HCT116 (cell line): ENCODE results near the gene CNTN4. TPM values are rescaled to one million over a fixed set of nuclear protein-coding genes. Genes with fewer than 3 reads are reported as not detected.

Source experiments
- ATAC-seq: fragments of 200-7000 bp; cut with Tn5 transposase; 2 replicates; pipeline ENCODE4 v1.9.1; 2020; ENCODE audit warnings: mild to moderate bottlenecking, moderate library complexity
- BruUV-seq: library from RNA; stranded (reverse); fragments of 400-500 nt; replicated peaks from 2 replicates; lab custom pipeline; 2021; lab: Mats Ljungman, UMichigan
- CTCF ChIA-PET: fragments of 300-600 bp; sonication (Branson Sonifier 250); formaldehyde crosslinking; loops from one replicate; lab custom pipeline; 2021; ENCODE audit warnings: antibody characterized with exemption; lab: Charles Lee
- POLR2A ChIA-PET: fragments of 300-600, 350-600 bp; sonication (Branson Sonifier 250); formaldehyde crosslinking; loops from one replicate; lab custom pipeline; 2021; ENCODE audit warnings: antibody characterized with exemption; lab: Charles Lee
- RAD21 ChIA-PET, 2 experiments: fragments of 300-600 bp; sonication (Branson Sonifier 250); formaldehyde crosslinking; loops; one replicate each; lab custom pipeline; 2023; ENCODE audit warnings: low total read pairs in 2 of 2; ENCODE audit not compliant: uncharacterized antibody in 2 of 2, unreplicated experiment in 2 of 2, low non-redundant PET in 1 of 2; lab: Charles Lee
- DNase-seq: peaks from one replicate; pipeline ENCODE4 v3.0.0-alpha.2; 2010; ENCODE audit warnings: low read depth, low spot score
- H2AFZ ChIP-seq: fragments of 200-600 bp; shearing (Covaris generic), sonication (generic); 2 replicates; pipeline ENCODE4 v1.6.1; 2017; ENCODE audit warnings: low read depth, mixed run types, mixed read lengths, antibody characterized with exemption, low read length; ENCODE audit not compliant: poor library complexity, severe bottlenecking
- H3K27ac ChIP-seq: 2 replicates; pipeline ENCODE4 v1.5.1; 2012; ENCODE audit warnings: low read depth, low read length
- H3K27me3 ChIP-seq: fragments of 200-600 bp; sonication (generic); 2 replicates; pipeline ENCODE4 v1.6.1; 2016; ENCODE audit warnings: mixed run types, low read length, mixed read lengths; ENCODE audit not compliant: insufficient read depth
- H3K36me3 ChIP-seq, 2 experiments: fragments of 200-500 bp in 1 of 2; fragments of 200-600 bp in 1 of 2; sonication (Bioruptor generic) in 1 of 2; sonication (generic) in 1 of 2; 2 replicates each; pipeline versions ENCODE4 v1.5.1 to v1.6.1; 2014 to 2016; ENCODE audit warnings: low read length in 2 of 2, inconsistent platforms in 1 of 2, mixed read lengths in 1 of 2, mixed run types in 1 of 2; ENCODE audit not compliant: insufficient read depth in 2 of 2, control insufficient read depth in 1 of 2
- H3K4me1 ChIP-seq, 2 experiments: fragments of 200-600 bp in 1 of 2; sonication (generic) in 1 of 2; 2 replicates each; pipeline versions ENCODE4 v1.5.1 to v1.6.1; 2012 to 2017; ENCODE audit warnings: low read length in 2 of 2, inconsistent platforms in 1 of 2, mild to moderate bottlenecking in 1 of 2, mixed read lengths in 1 of 2, mixed run types in 1 of 2, moderate library complexity in 1 of 2; ENCODE audit not compliant: insufficient read depth in 2 of 2, control insufficient read depth in 1 of 2
- H3K4me2 ChIP-seq: fragments of 200-600 bp; sonication (generic); 2 replicates; pipeline ENCODE4 v1.6.1; 2017; ENCODE audit warnings: mixed run types, low read length, mixed read lengths
- H3K4me3 ChIP-seq, 2 experiments: fragments of 200-600 bp in 1 of 2; sonication (generic) in 1 of 2; replicated peaks in 1 of 2; 2 replicates each; pipeline ENCODE4 v1.5.1; 2011 to 2016; ENCODE audit warnings: low read length in 2 of 2, control low read depth in 1 of 2, low read depth in 1 of 2, mild to moderate bottlenecking in 1 of 2, mixed read lengths in 1 of 2, mixed run types in 1 of 2
- H3K79me2 ChIP-seq: fragments of 200-600 bp; sonication (generic); 2 replicates; pipeline ENCODE4 v1.6.1; 2017; ENCODE audit warnings: mild to moderate bottlenecking, mixed run types, low read length, moderate library complexity, mixed read lengths; ENCODE audit not compliant: insufficient read depth
- H3K9ac ChIP-seq: fragments of 200-600 bp; sonication (generic); 2 replicates; pipeline ENCODE4 v1.6.1; 2016; ENCODE audit warnings: low read length, mixed read lengths
- H3K9me2 ChIP-seq: fragments of 200-600 bp; sonication (generic), shearing (Covaris generic); 2 replicates; pipeline ENCODE4 v1.6.1; 2017; ENCODE audit warnings: mixed run types, mild to moderate bottlenecking, moderate library complexity; ENCODE audit not compliant: insufficient read depth
- H3K9me3 ChIP-seq, 2 experiments: fragments of 200-500 bp in 1 of 2; fragments of 200-600 bp in 1 of 2; sonication (Bioruptor generic) in 1 of 2; sonication (generic) in 1 of 2; 2 replicates each; pipeline ENCODE4 v1.6.1; 2014 to 2017; ENCODE audit warnings: low read length in 2 of 2, mixed read lengths in 2 of 2, inconsistent platforms in 1 of 2, low read depth in 1 of 2, mild to moderate bottlenecking in 1 of 2, mixed run types in 1 of 2, moderate library complexity in 1 of 2; ENCODE audit not compliant: control insufficient read depth in 1 of 2, insufficient read depth in 1 of 2
- H4K20me1 ChIP-seq: fragments of 200-600 bp; sonication (generic), shearing (Covaris generic); 2 replicates; pipeline ENCODE4 v1.6.1; 2017; ENCODE audit warnings: mixed run types, mild to moderate bottlenecking, moderate library complexity; ENCODE audit not compliant: insufficient read depth
- CBX3 ChIP-seq: IDR thresholded peaks from 2 replicates; pipeline ENCODE4 v1.6.1; 2012; ENCODE audit warnings: low read depth
- CEBPB ChIP-seq: IDR thresholded peaks from 2 replicates; pipeline ENCODE4 v1.6.1; 2012; ENCODE audit warnings: low read depth
- CTCF ChIP-seq, 3 experiments: fragments of 200-600 bp in 1 of 3; sonication (generic) in 1 of 3; IDR thresholded peaks in 2 of 3; conservative IDR thresholded peaks in 1 of 3; 2 replicates each; pipeline ENCODE4 v1.5.1; 2012 to 2017; ENCODE audit warnings: low read depth in 2 of 3, low read length in 2 of 3, antibody characterized with exemption in 1 of 3, borderline replicate concordance in 1 of 3, control low read depth in 1 of 3, mild to moderate bottlenecking in 1 of 3, mixed read lengths in 1 of 3, mixed run types in 1 of 3, moderate library complexity in 1 of 3; ENCODE audit not compliant: insufficient read depth in 1 of 3
- EGR1 ChIP-seq: IDR thresholded peaks from 2 replicates; pipeline ENCODE4 v1.6.1; 2012; ENCODE audit warnings: low read depth
- ELF1 ChIP-seq: IDR thresholded peaks from 2 replicates; pipeline ENCODE4 v1.6.1; 2012; ENCODE audit warnings: low read depth, borderline replicate concordance
- FOSL1 ChIP-seq: IDR thresholded peaks from 2 replicates; pipeline ENCODE4 v1.6.1; 2012; ENCODE audit warnings: low read depth
- POLR2A ChIP-seq: IDR thresholded peaks from 2 replicates; pipeline ENCODE4 v1.7.0; 2011; ENCODE audit warnings: borderline replicate concordance; ENCODE audit not compliant: insufficient read depth, insufficient read length; ENCODE audit errors: extremely low read depth
- POLR2AphosphoS5 ChIP-seq: IDR thresholded peaks from 2 replicates; pipeline ENCODE4 v1.6.1; 2011; ENCODE audit warnings: mild to moderate bottlenecking, low read depth, low read length, moderate library complexity
- RAD21 ChIP-seq: IDR thresholded peaks from 2 replicates; pipeline ENCODE4 v1.6.1; 2012; ENCODE audit warnings: low read depth, mild to moderate bottlenecking
- REST ChIP-seq: IDR thresholded peaks from 2 replicates; pipeline ENCODE4 v1.6.1; 2012; ENCODE audit warnings: low read depth
- SIN3A ChIP-seq: IDR thresholded peaks from 2 replicates; pipeline ENCODE4 v1.6.1; 2012; ENCODE audit warnings: low read depth
- SP1 ChIP-seq: IDR thresholded peaks from 2 replicates; pipeline ENCODE4 v1.6.1; 2012; ENCODE audit warnings: low read depth
- SRF ChIP-seq: IDR thresholded peaks from 2 replicates; pipeline ENCODE4 v1.6.1; 2012; ENCODE audit warnings: low read depth
- ZFX ChIP-seq: fragments of 450-650 bp; IDR thresholded peaks from 2 replicates; pipeline ENCODE4 v1.6.1; 2017
- ZNF274 ChIP-seq: fragments of 200-500 bp; sonication (Bioruptor generic); IDR thresholded peaks from 2 replicates; pipeline ENCODE4 v1.6.1; 2014; ENCODE audit warnings: mild to moderate bottlenecking, low read depth, low read length, inconsistent platforms
- intact Hi-C: fragments of 100-400 bp; cut with micrococcal nuclease; formaldehyde crosslinking; loops from 2 replicates; pipeline ENCODE4 v1.10.0; 2022
- total RNA-seq: library from RNA; stranded (reverse); gene quantifications from one replicate; pipeline ENCODE4 v1.2.1, GENCODE V29; 2021; ENCODE audit not compliant: unreplicated experiment
- TF ChIP-seq, protein P1 (sequence below): IDR thresholded peaks from 2 replicates; pipeline ENCODE4 v1.6.1; 2012

Gene CNTN4
- total RNA-seq, 1 experiment from 2014 or later = not detected

DNA sequence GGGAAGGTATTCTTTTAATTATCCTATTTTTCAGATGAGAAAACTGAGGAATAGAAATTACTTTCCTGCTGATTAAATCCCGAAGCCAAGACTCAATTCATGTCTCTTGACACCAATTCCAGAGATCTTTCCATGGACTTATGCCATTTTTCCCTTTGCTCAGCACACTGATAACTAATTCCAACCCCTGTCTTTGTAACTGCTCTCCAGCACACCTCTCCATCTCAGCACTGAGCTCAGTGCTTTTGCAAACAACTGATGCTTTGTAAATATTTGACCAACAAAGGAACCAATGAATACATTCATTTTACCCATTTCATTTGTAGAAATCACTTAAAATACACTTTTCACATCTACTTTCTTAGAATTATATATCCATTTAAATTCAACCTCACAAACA, 762.5 kb downstream of the CNTN4 start:
- DNase-seq = no peak
- CTCF ChIA-PET = no interaction called here
- no peaks in the 10 kb centered on the region for H3K9me2 ChIP-seq
- TF ChIP-seq ZFX (no peak), FOSL1 (no peak), SIN3A (no peak), EGR1 (no peak)
- TF ChIP-seq, protein P1, sequence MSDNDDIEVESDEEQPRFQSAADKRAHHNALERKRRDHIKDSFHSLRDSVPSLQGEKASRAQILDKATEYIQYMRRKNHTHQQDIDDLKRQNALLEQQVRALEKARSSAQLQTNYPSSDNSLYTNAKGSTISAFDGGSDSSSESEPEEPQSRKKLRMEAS = no peak
- no peak overlapping the region for H3K9ac ChIP-seq
- peaks cover 10 to 17% of the 10 kb centered on the region in 2 experiments; a peak in 2 of 4 replicates for H3K9me3 ChIP-seq
- no peak overlapping the region for H3K27ac ChIP-seq
- H3K4me3 ChIP-seq = no peak overlapping the region
- no peaks in the 10 kb centered on the region for H3K79me2 ChIP-seq
- no peaks in the 10 kb centered on the region for H3K27me3 ChIP-seq
- H3K36me3 ChIP-seq = no peaks in the 10 kb centered on the region
- RAD21 ChIA-PET = no interaction called here
- H3K4me1 ChIP-seq = no peaks in the 10 kb centered on the region
- no peaks in the 10 kb centered on the region for H4K20me1 ChIP-seq
- no peak overlapping the region for H3K4me2 ChIP-seq
- BruUV-seq = no TSS peak
- POLR2A ChIA-PET = no interaction called here
- no peak for ATAC-seq
- intact Hi-C loops = no loop called here
- no peak overlapping the region for H2AFZ ChIP-seq

- Histone ChIP-seq H4K20me1 (no peaks in the 10 kb centered on the region), H3K9me3 (peaks cover 10 to 19% of the 10 kb centered on the region in 2 experiments; a peak in 2 of 4 replicates), H3K27me3 (no peaks in the 10 kb centered on the region), H3K9ac (no peak overlapping the region), H3K4me2 (no peak overlapping the region), H3K27ac (no peak overlapping the region), H3K4me1 (no peaks in the 10 kb centered on the region), H3K9me2 (no peaks in the 10 kb centered on the region), H3K36me3 (no peaks in the 10 kb centered on the region), H3K4me3 (no peak overlapping the region), H3K79me2 (no peaks in the 10 kb centered on the region), H2AFZ (no peak overlapping the region)
- no TSS peak for BruUV-seq
- ChIA-PET POLR2A (no interaction called here), RAD21 (no interaction called here), CTCF (no interaction called here)
- DNase-seq = no peak
- intact Hi-C loops = no loop called here
- TF ChIP-seq SP1 = no peak
- TF ChIP-seq ZNF274 = no peak
- TF ChIP-seq POLR2A = no peak
- no peak for TF ChIP-seq CBX3
- no peak for TF ChIP-seq RAD21
- TF ChIP-seq, protein P1 = no peak
- no peak for TF ChIP-seq EGR1
- TF ChIP-seq SRF = no peak
- TF ChIP-seq CTCF (IDR thresholded peaks at IDR 0.05 in 2 of 3, conservative IDR thresholded peaks at IDR 0.05 in 1 of 3; ENCODE audit: borderline replicate concordance in 1 of 3, insufficient read depth in 1 of 3, low read depth in 2 of 3, low read length in 2 of 3) = no peak
- no peak for TF ChIP-seq CEBPB
- no peak for TF ChIP-seq ZFX
- no peak for TF ChIP-seq POLR2AphosphoS5
- no peak for TF ChIP-seq REST
- no peak for TF ChIP-seq ELF1
- ATAC-seq = no peak
Measured at GRCh38 chr3:2861920-2862319, 763.3 kb downstream of the CNTN4 start.
